Activated T-cell treated with anti-CD3 and anti-CD28 coated beads, Interleukin-2, amount 50 U/mL, for 24 hours (primary cell): ENCODE measurements around the gene DNAH10.
A peak's percentile ranks its signal among the peaks of the same experiment; 100 is the strongest.
"Not testable (repeated sequence)": the region's sequence is repeated elsewhere in the genome, so short reads cannot be mapped to it uniquely, and the experiment has no call there.

Experiments used
- DNase-seq: peaks from one replicate; pipeline ENCODE4 v3.0.0-alpha.2; 2020
- H3K27ac Mint-ChIP-seq: 2 replicates; pipeline ENCODE4 v1.8.0; 2020; ENCODE audit warnings: mild to moderate bottlenecking, mixed read lengths
- H3K27me3 Mint-ChIP-seq: 2 replicates; pipeline ENCODE4 v1.8.0; 2020; ENCODE audit warnings: mixed read lengths
- H3K36me3 Mint-ChIP-seq: 2 replicates; pipeline ENCODE4 v1.8.0; 2020; ENCODE audit warnings: low read depth, mixed read lengths
- H3K4me1 Mint-ChIP-seq: 2 replicates; pipeline ENCODE4 v1.8.0; 2020; ENCODE audit warnings: low read depth, mixed read lengths
- H3K4me3 Mint-ChIP-seq: 2 replicates; pipeline ENCODE4 v1.8.0; 2020; ENCODE audit warnings: mild to moderate bottlenecking, moderate library complexity, mixed read lengths
- H3K9me3 Mint-ChIP-seq: 2 replicates; pipeline ENCODE4 v1.8.0; 2020; ENCODE audit warnings: mixed read lengths

Gene DNAH10

DNA sequence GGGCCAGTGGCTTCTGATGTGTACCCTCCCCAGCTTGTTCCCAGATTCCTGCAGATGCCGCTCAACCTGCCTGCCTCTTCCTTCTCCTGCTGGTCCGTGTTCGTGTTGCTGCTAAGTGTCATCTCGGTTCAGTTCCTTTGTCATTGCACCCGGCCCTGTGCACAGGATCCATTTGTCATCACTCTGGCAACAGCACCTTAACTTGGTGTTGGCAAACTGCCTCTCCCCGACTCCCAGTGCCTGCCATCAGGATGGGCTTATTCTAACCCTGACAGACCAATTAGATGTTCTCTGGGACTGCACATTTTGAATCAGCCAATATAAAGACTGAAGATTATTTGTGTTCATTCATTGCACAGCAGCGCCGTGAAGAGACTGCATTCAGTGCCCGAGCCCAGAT is 137.3 kb downstream of the DNAH10 start:
- no peak overlapping the region for H3K4me3 Mint-ChIP-seq
- no peaks in the 10 kb centered on the region for H3K9me3 Mint-ChIP-seq
- H3K27ac Mint-ChIP-seq, result no peak overlapping the region
- no peaks in the 10 kb centered on the region for H3K36me3 Mint-ChIP-seq
- peaks cover 10% of the 10 kb centered on the region for H3K27me3 Mint-ChIP-seq
- peaks cover 8% of the 10 kb centered on the region for H3K4me1 Mint-ChIP-seq
- DNase-seq, result no peak

DNA sequence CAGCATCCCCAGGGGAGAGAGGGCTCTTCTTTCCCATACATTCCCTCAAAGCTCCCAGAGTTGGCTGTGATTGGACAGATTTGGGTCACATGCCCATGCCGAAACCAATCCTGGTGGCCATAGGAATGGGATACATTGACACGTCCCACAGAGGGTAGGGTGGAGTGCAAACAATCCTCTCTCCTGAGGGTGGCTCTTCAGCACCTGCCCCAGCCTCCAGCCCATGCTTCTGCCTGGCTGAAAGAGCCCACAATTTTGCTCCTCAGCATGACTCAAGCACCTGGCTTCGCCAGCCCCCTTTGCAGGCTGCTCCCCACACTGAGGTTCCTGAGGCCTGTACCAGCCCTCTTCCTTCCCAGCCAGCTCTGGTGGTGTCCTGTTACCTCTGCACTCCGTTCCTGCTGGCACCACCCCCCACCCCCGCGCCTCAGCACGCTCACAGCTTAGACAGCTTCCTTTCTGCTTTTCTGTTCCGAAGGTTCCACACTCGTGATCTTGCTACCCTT is 138.8 kb downstream of the DNAH10 start:
- Mint-ChIP-seq H3K27me3 (peaks cover 10% of the 10 kb centered on the region), H3K4me1 (peaks cover 14% of the 10 kb centered on the region), H3K27ac (no peak overlapping the region), H3K4me3 (no peak overlapping the region), H3K9me3 (no peaks in the 10 kb centered on the region), H3K36me3 (no peaks in the 10 kb centered on the region)
- DNase-seq, result no peak

DNA sequence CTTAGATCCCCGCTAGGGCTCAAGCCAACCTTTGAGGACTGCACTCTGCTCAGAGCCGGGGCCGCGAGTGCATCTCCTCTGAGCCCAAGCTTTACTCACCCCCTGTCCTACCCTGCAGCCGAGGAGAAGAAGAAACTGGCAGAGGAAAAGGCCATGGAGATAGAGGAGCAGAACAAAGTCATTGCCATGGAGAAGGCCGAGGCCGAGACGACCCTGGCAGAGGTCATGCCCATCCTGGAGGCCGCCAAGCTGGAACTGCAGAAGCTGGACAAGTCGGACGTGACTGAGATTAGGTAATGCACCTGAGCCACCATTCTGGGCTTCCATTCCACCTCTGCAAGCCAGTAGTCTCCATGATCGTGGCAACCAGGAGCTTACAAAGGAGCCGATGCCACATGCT is 140.7 kb downstream of the DNAH10 start:
- Mint-ChIP-seq H3K27me3 (peaks cover 8% of the 10 kb centered on the region), H3K4me3 (no peak overlapping the region), H3K4me1 (peaks cover 14% of the 10 kb centered on the region), H3K9me3 (no peaks in the 10 kb centered on the region), H3K27ac (no peak overlapping the region), H3K36me3 (no peaks in the 10 kb centered on the region)
- no peak for DNase-seq

DNA sequence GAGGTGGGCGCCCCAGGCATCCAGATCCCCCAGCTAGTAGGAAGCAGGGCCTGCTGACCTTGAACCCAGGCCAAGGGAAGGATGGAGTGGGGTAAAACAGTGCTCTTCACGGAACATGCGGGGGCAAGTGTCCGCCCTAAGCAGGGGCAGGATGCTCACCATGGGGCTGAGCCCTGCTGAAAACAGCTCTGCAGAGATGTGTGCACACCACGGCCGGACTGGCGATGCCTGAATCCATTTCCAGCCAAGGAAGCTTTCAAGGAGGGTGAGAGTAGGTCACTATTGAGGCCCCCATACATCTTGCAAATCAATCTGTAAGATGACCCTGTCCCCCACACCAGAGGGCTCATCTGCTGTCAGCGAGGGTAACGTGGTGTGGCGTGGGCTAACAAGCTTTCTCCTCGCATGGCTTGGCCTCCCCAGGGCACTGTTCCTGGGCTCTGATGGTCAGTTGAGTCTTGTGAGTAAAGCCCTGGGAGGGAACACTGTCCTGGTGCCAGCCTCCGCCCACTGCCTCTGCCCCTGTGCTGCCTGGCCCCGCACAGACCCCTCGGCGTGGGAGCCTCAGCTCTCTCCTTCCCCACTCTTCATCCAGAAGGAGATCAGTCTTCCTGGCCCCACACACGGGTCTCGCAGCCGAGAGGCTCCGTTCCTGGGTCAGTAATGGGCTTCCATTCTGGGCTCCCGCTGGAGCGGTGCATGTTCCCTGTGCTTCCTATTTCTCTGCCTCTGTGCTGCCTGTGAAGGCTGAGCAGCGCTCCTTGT is 141.4 kb downstream of the DNAH10 start:
- Mint-ChIP-seq H3K27ac (no peak overlapping the region), H3K9me3 (no peaks in the 10 kb centered on the region), H3K4me1 (peaks cover 14% of the 10 kb centered on the region), H3K36me3 (no peaks in the 10 kb centered on the region), H3K27me3 (peaks cover 8% of the 10 kb centered on the region), H3K4me3 (no peak overlapping the region)
- no peak for DNase-seq

DNA sequence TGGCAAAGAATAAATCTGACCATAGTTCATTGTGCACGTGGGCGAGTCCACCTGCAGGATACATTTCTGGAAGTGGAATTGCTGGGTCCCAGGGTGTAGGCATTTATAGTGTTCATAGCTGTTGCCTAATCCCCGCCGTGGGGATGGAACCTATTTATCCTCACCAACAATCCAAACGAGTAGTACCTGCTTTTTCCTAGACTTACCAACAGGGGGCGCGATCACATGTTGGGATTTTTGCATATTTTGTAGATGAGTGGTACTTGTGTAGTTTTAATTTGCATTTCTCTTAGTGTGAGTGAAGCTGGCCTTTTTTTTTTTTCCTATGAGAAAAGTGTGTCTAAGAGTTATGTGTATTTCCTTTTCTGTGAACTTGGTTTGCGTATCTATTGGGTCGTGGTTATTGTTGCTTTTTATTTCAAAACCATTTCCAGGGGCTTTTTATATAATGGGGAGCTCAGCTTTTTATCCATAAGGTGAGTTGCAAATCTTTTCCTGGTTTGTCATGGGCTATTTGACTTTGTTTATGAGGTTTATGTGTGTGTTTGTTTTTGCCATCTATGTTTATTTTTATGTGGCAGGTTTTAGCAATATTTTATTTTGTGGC is 143.3 kb downstream of the DNAH10 start:
- DNase-seq, result peak; percentile 67
- Mint-ChIP-seq H3K27ac (no peak overlapping the region), H3K27me3 (peaks cover 8% of the 10 kb centered on the region), H3K4me1 (peaks cover 14% of the 10 kb centered on the region), H3K9me3 (no peaks in the 10 kb centered on the region), H3K36me3 (no peaks in the 10 kb centered on the region), H3K4me3 (no peak overlapping the region)

DNA sequence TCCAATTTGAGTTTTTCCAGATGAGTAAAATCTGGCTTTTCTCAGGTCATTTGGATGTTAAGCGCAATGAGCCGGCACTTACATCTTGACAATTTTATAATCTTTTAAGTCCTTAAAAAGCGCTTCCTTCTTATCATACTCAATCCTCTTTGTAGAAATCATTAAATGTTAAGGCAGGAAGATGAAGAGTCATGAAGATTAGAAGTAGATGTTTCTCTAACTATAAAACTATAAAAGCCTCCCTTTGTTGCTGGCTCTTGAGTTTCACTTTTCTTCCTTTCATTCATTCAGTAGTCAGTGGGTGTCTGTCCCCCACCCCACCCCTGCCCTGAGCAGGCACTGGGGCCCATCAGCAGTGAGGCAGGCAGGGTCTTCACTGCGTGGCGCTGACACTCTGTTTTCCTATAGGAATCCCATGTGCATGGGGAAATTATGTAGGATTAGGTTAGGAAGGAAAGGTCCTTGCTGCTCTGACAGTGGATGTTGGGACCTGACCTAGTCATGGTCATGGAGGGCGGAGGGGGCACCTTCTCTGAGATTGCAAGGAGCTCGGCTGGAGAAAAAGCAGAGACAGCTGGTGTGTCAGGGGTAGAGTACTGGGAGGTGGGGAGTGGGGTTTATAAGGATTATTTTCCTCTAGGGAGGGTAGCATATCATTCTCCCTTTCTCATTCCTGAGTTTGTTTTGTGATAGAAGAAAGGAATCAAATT is 144.8 kb downstream of the DNAH10 start:
- Mint-ChIP-seq H3K36me3 (no peaks in the 10 kb centered on the region), H3K4me1 (peaks cover 11% of the 10 kb centered on the region), H3K9me3 (no peaks in the 10 kb centered on the region), H3K27me3 (peaks cover 8% of the 10 kb centered on the region), H3K27ac (no peak overlapping the region), H3K4me3 (no peak overlapping the region)
- no peak for DNase-seq

DNA sequence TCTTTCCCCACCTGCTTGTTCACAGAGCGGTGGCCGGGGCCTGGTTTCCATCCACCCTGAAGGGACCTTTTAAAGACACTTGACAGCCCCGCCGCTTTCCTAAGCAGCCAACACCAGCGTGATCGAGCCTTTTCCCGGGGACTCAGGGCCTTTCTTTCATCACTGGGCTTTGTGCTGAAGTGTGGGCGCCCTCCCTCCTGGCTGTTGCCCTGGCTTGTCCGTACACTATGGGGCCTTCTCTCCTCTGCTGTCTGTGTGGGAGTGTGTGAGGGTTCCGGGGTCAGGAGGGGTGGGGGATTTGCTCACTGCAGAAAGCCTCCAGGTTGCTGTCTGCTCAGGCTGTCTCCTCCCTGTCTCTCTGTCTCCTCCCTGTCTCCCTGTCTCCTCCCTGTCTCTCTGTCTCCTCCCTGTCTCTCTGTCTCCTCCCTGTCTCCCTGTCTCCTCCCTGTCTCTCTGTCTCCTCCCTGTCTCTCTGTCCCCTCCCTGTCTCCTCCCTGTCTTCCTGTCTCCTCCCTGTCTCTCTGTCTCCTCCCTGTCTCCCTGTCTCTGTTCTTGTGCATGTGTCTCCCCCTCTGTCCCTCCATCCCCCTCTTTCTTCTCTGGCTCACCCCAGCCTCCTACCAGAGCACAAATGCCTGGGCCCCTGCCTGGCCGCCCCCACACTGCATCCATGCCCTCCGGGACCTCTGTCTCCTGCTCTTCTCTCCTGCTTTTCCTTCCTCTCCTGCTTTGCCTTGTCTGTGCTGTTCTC is 145.8 kb downstream of the DNAH10 start:
- Mint-ChIP-seq H3K36me3 (no peaks in the 10 kb centered on the region), H3K4me1 (peaks cover 15% of the 10 kb centered on the region), H3K27ac (no peak overlapping the region), H3K27me3 (peaks cover 5% of the 10 kb centered on the region), H3K4me3 (no peak overlapping the region), H3K9me3 (no peaks in the 10 kb centered on the region)
- no peak for DNase-seq

DNA sequence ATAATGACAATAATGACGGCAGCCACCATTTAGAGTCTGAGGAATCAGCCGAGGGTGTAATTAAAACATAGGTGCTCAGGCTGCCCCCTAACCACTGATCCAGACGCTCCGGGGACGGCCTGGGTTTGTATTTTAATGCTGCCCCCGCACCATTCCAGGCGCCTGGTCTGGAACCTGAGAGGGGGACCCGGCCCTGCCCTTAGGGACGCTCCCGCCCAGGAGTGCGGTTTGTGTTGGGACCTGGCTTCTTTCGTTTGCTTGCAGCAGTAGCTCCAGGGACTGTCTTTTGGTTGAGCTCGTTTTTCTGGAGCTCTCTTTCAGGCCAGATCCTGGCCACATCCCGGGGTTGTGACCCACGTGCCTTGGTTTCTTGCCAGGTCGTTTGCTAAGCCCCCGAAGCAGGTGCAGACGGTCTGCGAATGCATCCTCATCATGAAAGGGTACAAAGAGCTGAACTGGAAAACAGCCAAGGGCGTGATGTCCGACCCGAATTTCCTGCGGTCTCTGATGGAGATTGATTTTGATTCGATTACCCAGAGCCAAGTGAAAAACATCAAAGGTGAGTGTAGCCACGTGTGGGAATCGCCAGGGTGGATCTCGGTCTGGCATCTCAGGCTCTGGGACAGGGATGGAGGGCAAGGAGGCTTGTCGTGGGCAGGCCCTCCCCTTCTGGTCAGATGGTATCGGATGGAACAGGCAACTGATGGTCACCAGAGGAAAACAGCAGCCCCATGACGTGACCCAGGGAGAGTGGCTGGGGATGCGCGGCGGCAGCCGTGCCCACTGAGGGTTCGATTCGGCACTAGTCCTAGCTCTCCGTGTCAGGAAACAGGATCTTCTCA is 147.0 kb downstream of the DNAH10 start:
- Mint-ChIP-seq H3K27me3 (peaks cover 1% of the 10 kb centered on the region), H3K27ac (no peak overlapping the region), H3K9me3 (no peaks in the 10 kb centered on the region), H3K36me3 (no peaks in the 10 kb centered on the region), H3K4me3 (no peak overlapping the region), H3K4me1 (peaks cover 15% of the 10 kb centered on the region)
- no peak for DNase-seq

DNA sequence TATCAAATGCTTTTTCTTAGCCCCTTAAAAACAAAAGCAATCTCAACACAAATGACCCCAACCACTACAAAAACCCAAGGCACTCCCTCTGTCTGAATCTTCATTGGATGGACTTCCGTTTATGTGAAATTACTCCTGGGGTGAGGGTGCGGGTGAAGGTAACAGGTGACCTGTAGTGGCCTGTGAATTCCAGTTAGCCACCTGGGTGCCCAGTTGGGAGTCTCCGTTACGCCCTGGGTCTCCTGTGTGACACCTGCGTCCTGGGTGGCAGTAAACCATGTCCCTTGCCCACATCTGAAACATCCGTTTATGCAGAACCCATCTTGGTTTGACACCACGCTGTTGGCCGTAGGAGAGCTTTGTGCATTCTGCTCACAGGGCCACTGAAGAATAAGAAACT is 148.0 kb downstream of the DNAH10 start:
- H3K4me1 Mint-ChIP-seq, result peaks cover 15% of the 10 kb centered on the region
- H3K4me3 Mint-ChIP-seq, result no peak overlapping the region
- no peak overlapping the region for H3K27ac Mint-ChIP-seq
- H3K36me3 Mint-ChIP-seq, result no peaks in the 10 kb centered on the region
- no peak for DNase-seq
- H3K9me3 Mint-ChIP-seq, result no peaks in the 10 kb centered on the region
- no peaks in the 10 kb centered on the region for H3K27me3 Mint-ChIP-seq

DNA sequence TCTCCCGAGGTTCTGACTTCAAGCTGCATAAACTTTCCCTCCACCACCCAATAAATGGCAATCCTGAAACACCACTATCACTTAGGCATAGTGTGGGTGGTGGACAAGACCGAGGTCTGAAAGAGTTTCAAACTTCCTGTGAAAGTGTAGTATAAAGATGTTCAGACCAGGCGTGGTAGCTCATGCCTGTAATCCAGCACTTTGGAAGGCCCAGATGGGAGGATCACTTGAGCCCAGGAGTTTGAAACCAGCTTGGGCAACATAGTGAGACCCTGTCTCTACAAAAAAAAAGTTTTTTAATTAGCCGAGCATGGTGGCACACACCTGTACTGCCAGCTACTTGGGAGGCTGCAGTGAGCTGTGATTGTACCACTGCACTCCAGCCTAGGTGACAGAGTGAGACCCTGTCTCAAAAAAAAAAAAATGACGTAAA is 148.7 kb downstream of the DNAH10 start:
- H3K27me3 Mint-ChIP-seq, result no peaks in the 10 kb centered on the region
- DNase-seq, result no peak
- H3K4me1 Mint-ChIP-seq, result peaks cover 9% of the 10 kb centered on the region
- H3K27ac Mint-ChIP-seq, result peak overlapping the region; percentile 65
- H3K9me3 Mint-ChIP-seq, result no peaks in the 10 kb centered on the region
- no peaks in the 10 kb centered on the region for H3K36me3 Mint-ChIP-seq
- H3K4me3 Mint-ChIP-seq, result no peak overlapping the region

DNA sequence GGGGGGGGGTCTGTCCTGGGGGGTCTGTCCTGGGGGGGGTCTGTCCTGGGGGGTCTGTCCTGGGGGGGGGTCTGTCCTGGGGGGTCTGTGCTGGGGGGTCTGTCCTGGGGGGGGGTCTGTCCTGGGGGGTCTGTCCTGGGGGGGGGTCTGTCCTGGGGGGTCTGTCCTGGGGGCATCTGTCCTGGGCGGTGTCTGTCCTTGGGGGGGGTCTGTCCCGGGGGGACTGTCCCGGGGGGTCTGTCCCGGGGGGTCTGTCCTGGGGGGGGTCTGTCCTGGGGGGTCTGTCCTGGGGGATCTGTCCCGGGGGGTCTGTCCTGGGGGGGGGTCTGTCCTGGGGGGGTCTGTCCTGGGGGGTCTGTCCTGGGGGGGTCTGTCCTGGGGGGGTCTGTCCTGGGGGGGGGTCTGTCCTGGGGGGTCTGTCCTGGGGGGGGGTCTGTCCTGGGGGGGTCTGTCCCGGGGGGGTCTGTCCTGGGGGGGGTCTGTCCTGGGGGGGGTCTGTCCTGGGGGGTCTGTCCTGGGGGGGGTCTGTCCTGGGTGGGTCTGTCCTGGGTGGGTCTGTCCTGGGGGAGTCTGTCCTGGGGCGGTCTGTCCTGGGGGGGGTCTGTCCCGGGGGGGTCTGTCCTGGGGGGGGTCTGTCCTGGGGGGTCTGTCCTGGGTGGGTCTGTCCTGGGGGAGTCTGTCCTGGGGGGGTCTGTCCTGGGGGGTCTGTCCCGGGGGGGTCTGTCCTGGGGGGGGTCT is 149.7 kb downstream of the DNAH10 start:
- not testable (repeated sequence) for H3K27ac Mint-ChIP-seq, H3K4me3 Mint-ChIP-seq, H3K36me3 Mint-ChIP-seq, H3K27me3 Mint-ChIP-seq, DNase-seq, H3K9me3 Mint-ChIP-seq
- peaks cover 16% of the 10 kb centered on the region for H3K4me1 Mint-ChIP-seq

DNA sequence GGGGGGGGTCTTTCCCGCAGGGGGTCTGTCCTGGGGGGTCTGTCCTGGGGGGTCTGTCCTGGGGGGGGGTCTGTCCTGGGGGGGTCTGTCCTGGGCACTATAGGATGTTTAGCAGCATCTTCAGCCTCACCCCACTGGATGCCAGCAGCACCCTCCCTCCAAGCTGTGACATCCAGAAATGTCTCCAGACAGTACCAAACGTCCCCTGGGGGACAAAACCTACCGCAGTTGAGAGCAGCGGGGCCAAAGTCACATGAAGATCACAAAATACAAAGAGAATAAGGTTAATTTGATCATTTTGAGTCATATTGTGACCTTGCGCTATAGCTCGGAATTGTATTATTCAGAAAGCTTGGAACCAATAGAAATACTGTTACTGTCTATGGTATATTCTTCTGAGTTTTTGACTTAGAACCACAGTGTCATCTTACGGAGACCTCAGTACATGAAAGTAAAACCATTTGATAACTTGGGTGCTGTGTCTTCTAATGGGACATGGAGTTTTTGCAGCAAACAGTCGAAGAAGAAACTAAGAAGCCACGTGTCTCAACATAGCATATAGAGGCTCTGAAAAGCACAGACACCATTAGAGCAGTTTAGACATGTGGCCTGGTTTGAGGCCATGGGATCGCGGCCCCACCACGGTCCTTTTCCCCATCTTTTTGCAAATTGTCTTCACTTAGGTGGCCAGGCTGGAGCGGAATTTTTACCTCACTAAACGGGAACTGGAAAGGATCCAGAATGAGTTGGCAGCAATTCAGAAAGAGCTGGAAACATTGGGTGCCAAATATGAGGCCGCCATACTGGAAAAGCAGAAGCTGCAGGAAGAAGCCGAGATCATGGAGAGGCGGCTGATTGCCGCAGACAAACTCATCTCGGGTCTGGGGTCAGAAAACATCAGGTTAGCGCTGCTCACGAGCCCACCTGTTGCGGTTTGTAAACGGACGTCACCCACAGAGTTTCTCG is 150.6 kb downstream of the DNAH10 start:
- Mint-ChIP-seq H3K9me3 (no peaks in the 10 kb centered on the region), H3K27ac (peak overlapping the region; percentile 65), H3K4me3 (no peak overlapping the region), H3K27me3 (no peaks in the 10 kb centered on the region), H3K4me1 (peaks cover 22% of the 10 kb centered on the region), H3K36me3 (no peaks in the 10 kb centered on the region)
- no peak for DNase-seq
